ENCODE data around the gene HDAC4.
A peak's percentile ranks its signal among the peaks of the same experiment; 100 is the strongest.

DNA sequence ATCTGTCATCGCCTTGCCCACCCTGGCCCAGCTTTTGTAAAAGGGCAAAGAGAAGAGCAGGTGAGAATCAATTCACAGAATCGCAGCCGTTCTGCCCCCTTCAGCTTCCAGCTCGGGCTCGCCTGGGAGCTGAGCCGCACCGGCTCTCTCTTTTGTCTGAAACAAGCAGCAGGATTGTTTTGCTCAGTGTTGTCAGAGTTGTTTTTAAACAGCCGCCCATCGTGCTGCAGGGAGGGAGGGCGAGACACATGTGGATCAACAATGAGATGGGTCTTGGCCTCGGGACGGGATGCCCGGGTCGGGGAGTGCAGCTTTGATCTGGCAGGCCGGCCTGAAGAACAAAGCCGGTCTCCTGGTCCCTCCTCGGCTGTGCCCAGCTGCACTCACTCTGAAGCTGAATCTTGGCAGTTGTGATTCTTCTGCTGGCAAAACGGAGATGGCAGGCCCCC lies 39.7 kb upstream of the HDAC4 start:
- TF ChIP-seq, protein P1, sequence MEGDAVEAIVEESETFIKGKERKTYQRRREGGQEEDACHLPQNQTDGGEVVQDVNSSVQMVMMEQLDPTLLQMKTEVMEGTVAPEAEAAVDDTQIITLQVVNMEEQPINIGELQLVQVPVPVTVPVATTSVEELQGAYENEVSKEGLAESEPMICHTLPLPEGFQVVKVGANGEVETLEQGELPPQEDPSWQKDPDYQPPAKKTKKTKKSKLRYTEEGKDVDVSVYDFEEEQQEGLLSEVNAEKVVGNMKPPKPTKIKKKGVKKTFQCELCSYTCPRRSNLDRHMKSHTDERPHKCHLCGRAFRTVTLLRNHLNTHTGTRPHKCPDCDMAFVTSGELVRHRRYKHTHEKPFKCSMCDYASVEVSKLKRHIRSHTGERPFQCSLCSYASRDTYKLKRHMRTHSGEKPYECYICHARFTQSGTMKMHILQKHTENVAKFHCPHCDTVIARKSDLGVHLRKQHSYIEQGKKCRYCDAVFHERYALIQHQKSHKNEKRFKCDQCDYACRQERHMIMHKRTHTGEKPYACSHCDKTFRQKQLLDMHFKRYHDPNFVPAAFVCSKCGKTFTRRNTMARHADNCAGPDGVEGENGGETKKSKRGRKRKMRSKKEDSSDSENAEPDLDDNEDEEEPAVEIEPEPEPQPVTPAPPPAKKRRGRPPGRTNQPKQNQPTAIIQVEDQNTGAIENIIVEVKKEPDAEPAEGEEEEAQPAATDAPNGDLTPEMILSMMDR (IDR thresholded peaks at IDR 0.05) = no peak
- peak in 1 of 2 donors; percentile 35 for TF ChIP-seq POLR2AphosphoS5 (IDR thresholded peaks at IDR 0.05; ENCODE audit: insufficient read depth in 1 of 2, low read depth in 1 of 2)
